Colonic mucosa (tissue), 4 donors: ENCODE measurements around the gene CEP63. TPM values are rescaled to one million over a fixed set of nuclear protein-coding genes. Genes with fewer than 3 reads are reported as not detected.

Experiments
- DNase-seq: peaks from one replicate; pipeline ENCODE4 v3.0.0-alpha.2; 2020
- H3K27ac ChIP-seq: fragments of 200-600 bp; one replicate; pipeline ENCODE4 v1.8.0; 2021
- H3K27me3 ChIP-seq: fragments of 200-600 bp; one replicate; pipeline ENCODE4 v1.8.0; 2021
- H3K36me3 ChIP-seq: fragments of 200-600 bp; one replicate; pipeline ENCODE4 v1.8.0; 2021
- H3K4me1 ChIP-seq: fragments of 200-600 bp; one replicate; pipeline ENCODE4 v1.8.0; 2021; ENCODE audit warnings: mild to moderate bottlenecking
- H3K4me3 ChIP-seq: fragments of 200-600 bp; one replicate; pipeline ENCODE4 v1.8.0; 2021
- H3K9ac ChIP-seq, 2 donors: one replicate each; pipeline ENCODE4 v1.7.0; 2013; ENCODE audit warnings: control low read depth in 2 of 2, low read depth in 2 of 2, low read length in 2 of 2
- H3K9me3 ChIP-seq: fragments of 200-600 bp; one replicate; pipeline ENCODE4 v1.8.0; 2021
- CTCF ChIP-seq: fragments of 200-600 bp; IDR thresholded peaks from one replicate; pipeline ENCODE4 v1.8.0; 2022; ENCODE audit warnings: antibody characterized with exemption, mild to moderate bottlenecking
- intact Hi-C: fragments of 100-400 bp; cut with DNase I; formaldehyde crosslinking; loops from one replicate; pipeline ENCODE4 v1.14.1; 2022
- total RNA-seq, 2 donors: library from RNA; stranded (reverse); fragmentation: NEBNext Ultra II Directional in 1 of 2; extraction: Animal tissue kit (Norgen Biotek cat#: 25700) in 1 of 2; gene quantifications; one replicate each; pipeline ENCODE4 v1.2.1, GENCODE V29; 2021
- donor health status: healthy.
- donor health status: DM: no; HTN: no; CAD: no.
- donor health status: DM: no; HTN: no; CAD: no.

The CEP63 gene
- total RNA-seq, 2 donors from 2014 or later: 16.9 to 19.6 TPM

- H3K9me3 ChIP-seq: no peaks in the 10 kb centered on the region
- H3K27ac ChIP-seq: no peak overlapping the region
- H3K4me1 ChIP-seq: no peaks in the 10 kb centered on the region
- no peaks in the 10 kb centered on the region for H3K27me3 ChIP-seq
- H3K9ac ChIP-seq: no peak overlapping the region
- DNase-seq: no peak
- H3K36me3 ChIP-seq: no peaks in the 10 kb centered on the region
- H3K4me3 ChIP-seq: no peak overlapping the region
- no peak for TF ChIP-seq CTCF
- intact Hi-C loops: no loop called here
Observed at GRCh38 chr3:134511500-134511899, 25.6 kb downstream of the CEP63 start.

GRCh38 chr3:134516905-134517304 is 31.0 kb downstream of the CEP63 start:
- Histone ChIP-seq H3K27me3 (no peaks in the 10 kb centered on the region), H3K9ac (no peak overlapping the region), H3K36me3 (no peaks in the 10 kb centered on the region), H3K4me3 (no peak overlapping the region), H3K27ac (no peak overlapping the region), H3K4me1 (no peaks in the 10 kb centered on the region), H3K9me3 (no peaks in the 10 kb centered on the region)
- DNase-seq: no peak
- intact Hi-C loops: no loop called here
- no peak for TF ChIP-seq CTCF

GRCh38 chr3:134517791-134518190 is 31.9 kb downstream of the CEP63 start:
- no peaks in the 10 kb centered on the region for H3K27me3 ChIP-seq
- no peaks in the 10 kb centered on the region for H3K36me3 ChIP-seq
- intact Hi-C loops: no loop called here
- DNase-seq: no peak
- no peaks in the 10 kb centered on the region for H3K9me3 ChIP-seq
- no peak overlapping the region for H3K9ac ChIP-seq
- H3K27ac ChIP-seq: no peak overlapping the region
- no peak for TF ChIP-seq CTCF
- no peaks in the 10 kb centered on the region for H3K4me1 ChIP-seq
- no peak overlapping the region for H3K4me3 ChIP-seq

- Histone ChIP-seq H3K27ac (no peak overlapping the region), H3K9me3 (no peaks in the 10 kb centered on the region), H3K27me3 (no peaks in the 10 kb centered on the region), H3K4me3 (no peak overlapping the region), H3K36me3 (no peaks in the 10 kb centered on the region), H3K9ac (no peak overlapping the region), H3K4me1 (no peaks in the 10 kb centered on the region)
- no peak for DNase-seq
- TF ChIP-seq CTCF: no peak
- intact Hi-C loops: no loop called here
Observed at GRCh38 chr3:134522541-134522940, 36.7 kb downstream of the CEP63 start.

GRCh38 chr3:134525293-134525692 is 39.4 kb downstream of the CEP63 start:
- Histone ChIP-seq H3K9ac (no peak overlapping the region), H3K27me3 (no peaks in the 10 kb centered on the region), H3K9me3 (no peaks in the 10 kb centered on the region), H3K4me1 (no peaks in the 10 kb centered on the region), H3K4me3 (no peak overlapping the region), H3K27ac (no peak overlapping the region), H3K36me3 (no peaks in the 10 kb centered on the region)
- no peak for TF ChIP-seq CTCF
- intact Hi-C loops: no loop called here
- DNase-seq: no peak

- intact Hi-C loops: no loop called here
- Histone ChIP-seq H3K9ac (no peak overlapping the region), H3K4me3 (no peak overlapping the region), H3K27me3 (no peaks in the 10 kb centered on the region), H3K9me3 (no peaks in the 10 kb centered on the region), H3K4me1 (no peaks in the 10 kb centered on the region), H3K27ac (no peak overlapping the region), H3K36me3 (no peaks in the 10 kb centered on the region)
- DNase-seq: no peak
- no peak for TF ChIP-seq CTCF
Observed at GRCh38 chr3:134526319-134526718, 40.5 kb downstream of the CEP63 start.
